CD4-positive, alpha-beta T cell treated with Interleukin-6 at 100 ng/mL for 8 hours (primary cell): ENCODE results near the gene FAM217A.

Source experiments
- DNase-seq: peaks from one replicate; pipeline ENCODE4 v3.0.0-alpha.2; 2020; ENCODE audit warnings: mixed read lengths, low spot score

The FAM217A gene

DNA sequence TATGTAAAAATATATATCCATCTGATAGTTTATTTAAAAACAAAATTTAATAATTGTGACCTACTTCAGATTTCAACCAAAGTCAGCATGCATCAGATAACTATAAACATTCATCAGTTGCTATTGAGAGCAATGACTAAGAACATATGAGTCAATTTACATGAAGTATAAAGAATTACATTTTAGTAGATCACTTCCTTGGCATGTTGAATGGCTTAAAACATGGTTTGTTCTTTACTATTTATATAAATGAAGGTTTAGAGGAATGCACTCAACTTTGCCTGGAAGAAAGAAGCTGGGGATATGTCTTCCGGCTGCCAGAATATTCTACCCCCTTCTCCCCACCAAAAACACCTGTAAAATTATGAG is 6.4 kb upstream of the FAM217A start:
- DNase-seq = no peak

- no peak for DNase-seq
Measured at GRCh38 chr6:4084444-4085331, 5.8 kb upstream of the FAM217A start.

- DNase-seq = no peak
Measured at GRCh38 chr6:4074478-4075235, 4.3 kb downstream of the FAM217A start.

DNA sequence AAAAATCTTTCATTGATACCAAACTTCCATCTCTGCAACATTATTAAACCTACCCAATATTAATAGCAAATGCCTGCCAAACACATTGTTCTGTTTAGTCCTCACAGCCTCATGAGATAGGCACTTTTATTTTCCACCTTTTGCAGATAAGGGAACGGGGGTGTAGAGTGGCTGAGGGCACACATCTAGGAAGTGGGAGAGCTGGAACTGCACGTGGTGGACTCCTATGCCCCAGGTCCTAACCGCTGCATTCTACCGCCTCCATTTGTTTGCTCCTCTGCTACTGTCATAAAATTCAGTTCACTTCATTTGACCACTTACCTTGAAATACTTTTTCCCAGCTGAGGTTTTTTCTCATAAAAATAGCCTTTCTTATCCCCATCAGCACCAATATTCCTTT is 7.6 kb downstream of the FAM217A start:
- DNase-seq = no peak

DNA sequence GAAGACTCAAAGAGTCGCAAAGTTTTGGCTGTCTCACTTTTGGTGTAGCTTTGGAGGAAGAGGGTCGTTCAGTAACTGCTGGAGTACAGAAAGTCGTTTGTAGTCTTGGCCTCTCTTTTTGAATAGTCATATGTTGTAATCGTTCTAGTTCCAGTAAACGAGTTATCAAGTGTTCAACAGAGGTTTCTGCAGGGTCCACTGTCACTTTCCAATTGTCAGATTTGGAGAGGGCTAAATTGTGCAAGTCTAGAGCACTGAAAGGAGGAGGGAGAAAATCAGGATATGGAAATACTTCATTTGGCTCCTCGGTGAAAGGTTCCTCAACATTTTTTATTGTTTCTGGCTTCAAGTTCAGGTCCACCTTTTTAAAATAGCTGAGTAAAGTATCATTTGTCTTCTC is 9.7 kb downstream of the FAM217A start:
- no peak for DNase-seq

DNA sequence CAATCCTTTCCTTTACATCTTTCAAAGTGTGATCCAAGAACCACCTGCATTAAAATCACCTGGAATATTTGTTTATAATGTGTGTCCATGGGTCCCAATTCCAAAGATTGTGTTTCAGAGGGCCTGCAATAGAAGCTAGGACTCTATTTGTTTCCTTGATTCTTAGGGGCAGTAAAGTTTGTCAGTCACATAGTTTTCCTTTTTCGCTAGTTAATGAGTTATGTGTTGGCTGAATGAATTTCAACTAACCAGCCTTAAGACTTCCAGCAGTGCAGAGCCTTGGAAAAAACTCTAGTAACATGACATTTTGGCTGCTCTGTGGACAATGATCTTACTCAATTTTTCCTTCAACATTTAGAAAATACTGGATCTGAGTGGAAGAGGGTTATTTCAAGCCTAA is 11.3 kb downstream of the FAM217A start:
- no peak for DNase-seq

DNA sequence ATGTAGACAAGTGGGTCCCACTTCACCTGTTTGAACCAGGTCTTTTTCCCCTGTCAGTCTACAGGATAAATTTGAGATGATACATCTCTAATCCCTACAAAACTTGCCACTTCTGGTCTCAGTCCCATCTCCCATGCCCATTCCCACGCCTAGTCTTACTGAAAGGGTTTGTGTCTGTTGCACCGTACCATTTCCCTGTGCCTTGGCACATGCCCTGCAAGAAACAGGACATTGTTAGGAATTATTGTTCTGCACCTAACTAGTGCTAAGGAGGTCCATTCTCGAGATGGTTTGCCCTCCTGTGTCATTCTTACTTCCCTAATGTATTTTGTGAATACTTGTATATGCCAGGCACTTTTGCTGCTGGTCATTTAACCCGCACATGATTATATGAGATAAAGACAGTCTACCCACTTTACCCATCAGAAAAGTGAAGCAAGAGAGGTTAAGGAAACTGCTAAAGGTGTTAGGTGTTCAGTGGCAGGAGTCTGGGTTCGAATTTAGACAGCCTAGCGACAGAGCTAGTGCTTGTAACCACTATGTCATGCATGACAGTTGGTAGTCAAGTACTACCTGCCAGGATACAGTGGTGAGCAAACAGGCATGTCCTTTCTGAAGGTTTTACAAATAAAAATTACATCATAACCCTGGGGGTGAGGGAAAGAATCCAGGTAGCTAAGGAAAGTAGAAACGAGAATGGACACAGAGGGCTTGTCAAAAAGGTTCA is 12.7 kb downstream of the FAM217A start:
- DNase-seq = no peak

DNA sequence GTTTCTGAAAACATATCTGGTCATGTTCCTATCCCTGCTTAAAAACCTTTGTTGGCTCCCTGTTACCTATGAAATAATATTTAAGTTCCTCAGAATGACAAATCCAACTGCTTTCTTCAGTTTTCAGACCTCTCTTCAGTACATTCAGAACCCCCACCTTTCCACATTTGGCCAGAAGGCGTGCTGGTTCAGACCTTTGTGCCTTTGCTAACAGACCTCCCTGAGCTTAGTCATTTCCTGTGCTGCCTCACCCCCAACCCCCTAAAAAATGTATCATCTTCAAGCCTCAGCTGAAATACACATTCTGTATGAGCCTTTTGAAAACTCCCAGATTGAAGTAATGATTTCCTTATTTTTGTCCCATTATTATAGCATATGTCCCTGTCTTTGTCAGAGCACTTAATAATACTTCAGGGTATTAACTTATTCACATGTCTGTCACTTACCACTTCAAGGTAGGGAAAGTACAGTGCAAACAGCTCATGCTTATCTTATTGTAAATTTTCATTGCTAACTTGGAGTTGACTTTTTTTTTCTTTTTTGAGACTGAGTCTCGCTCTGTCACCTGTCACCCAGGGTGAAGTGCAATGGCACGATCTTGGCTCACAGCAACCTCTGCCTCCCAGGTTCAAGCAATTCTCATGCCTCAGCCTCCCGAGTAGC is 19.7 kb downstream of the FAM217A start:
- DNase-seq = peak; percentile 36

- DNase-seq = no peak
Measured at GRCh38 chr6:4057036-4057435, 21.9 kb downstream of the FAM217A start.

DNA sequence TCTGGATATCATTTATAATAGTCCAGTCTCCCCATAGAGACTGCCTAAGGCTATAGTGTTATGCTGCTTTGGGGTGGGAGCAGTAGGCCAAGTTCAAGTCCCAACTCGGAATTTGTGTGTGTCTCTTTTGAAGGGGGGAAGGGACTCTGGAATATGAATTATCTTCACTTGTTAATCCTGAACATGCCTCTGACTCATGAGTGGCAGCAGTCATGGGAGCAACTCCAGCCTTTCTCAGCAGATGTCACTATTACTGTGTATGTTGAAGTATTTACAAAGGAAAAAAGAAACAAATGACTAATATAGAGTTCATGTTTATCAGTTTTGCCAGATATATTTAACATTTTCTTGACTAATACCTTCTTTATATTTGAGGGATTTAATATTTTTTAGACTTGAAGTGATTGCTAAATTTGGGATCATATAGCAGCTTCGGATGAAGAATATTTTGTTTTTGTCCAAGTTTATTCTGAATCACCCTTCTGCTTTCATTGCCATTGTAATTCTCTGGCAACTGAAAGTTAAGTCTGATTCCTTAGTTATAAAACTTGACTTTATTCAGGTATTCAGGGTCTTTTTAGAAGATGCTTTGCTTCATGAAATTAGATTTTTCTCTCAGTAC is 23.4 kb downstream of the FAM217A start:
- no peak for DNase-seq

DNA sequence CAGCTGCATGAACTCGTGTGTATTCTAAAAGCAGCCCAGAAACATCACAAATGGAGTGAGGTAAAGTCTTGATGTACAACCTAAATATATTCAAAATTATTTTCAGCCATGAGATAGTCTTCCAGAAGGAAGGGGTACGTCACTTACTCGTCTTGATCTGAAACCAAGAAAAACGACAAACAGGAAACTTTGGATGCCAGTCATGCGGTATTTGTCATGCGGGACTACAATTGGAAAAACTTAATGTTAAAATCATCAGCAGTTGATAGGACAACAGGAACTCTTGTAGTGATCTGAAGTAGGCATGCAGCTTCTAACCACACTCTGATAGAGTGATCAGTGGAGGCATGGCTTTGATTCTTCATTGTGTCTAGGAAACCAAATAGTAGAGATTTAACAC is 29.7 kb downstream of the FAM217A start:
- DNase-seq = no peak

- DNase-seq = no peak
Measured at GRCh38 chr6:4041480-4041879, 37.5 kb downstream of the FAM217A start.

DNA sequence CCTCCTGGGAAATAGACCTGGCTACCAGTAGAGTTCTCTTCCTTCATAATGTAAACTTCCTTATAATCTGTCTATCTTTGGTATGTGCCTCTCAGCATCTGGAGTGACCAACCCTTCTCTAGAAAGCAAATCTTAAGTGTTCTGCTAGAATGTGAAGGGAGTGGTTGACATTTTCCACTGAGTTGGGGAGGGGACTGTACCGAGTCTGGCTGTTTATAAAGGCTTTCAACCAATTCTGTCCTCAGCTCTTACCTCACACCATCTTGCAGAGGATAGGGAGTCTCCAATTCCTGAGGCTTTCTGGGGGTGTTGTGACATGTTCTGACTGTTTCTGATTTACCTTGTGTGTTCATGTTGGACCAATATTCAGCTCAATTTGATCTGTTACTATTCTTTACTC is 39.6 kb downstream of the FAM217A start:
- DNase-seq = no peak

DNA sequence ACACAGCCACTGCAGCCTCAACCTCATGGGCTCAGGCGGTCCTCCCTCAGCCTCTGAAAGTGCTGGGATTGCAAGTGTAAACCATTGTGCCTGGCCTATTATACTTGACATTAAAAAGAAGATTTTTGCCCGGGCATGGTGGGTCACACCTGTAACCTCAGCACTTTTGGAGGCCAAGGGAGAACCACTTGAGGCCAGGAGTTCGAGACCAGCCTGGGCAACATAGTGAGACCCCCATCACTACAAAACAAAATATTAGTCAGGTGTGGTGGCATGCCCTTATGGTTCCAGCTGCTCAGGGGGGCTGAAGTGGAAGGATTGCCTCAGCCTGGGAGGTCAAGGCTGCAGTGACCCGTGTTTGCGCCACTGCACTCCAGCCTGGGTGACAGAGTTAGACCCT is 42.4 kb downstream of the FAM217A start:
- no peak for DNase-seq

DNA sequence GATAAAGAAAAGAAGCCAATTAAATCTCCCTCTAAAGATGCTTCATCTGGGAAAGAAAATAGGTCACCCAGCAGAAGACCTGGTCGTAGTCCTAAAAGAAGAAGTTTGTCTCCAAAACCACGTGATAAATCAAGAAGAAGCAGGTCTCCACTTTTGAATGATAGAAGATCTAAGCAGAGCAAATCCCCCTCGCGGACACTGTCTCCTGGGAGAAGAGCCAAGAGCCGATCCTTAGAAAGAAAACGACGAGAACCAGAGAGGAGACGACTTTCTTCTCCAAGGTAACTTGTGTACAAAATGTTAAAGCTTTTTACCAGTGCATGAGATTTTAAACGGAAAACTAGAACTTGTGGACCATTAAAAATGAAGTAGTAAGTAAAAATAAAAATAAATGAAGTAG is 46.5 kb downstream of the FAM217A start:
- DNase-seq = no peak

GRCh38 chr6:4031442-4031841 is 47.5 kb downstream of the FAM217A start:
- no peak for DNase-seq

- peak; percentile 13 for DNase-seq
Measured at GRCh38 chr6:4030669-4031068, 48.3 kb downstream of the FAM217A start.

GRCh38 chr6:4029687-4030086 is 49.2 kb downstream of the FAM217A start:
- DNase-seq = no peak

- no peak for DNase-seq
Measured at GRCh38 chr6:4028051-4028450, 50.9 kb downstream of the FAM217A start.

DNA sequence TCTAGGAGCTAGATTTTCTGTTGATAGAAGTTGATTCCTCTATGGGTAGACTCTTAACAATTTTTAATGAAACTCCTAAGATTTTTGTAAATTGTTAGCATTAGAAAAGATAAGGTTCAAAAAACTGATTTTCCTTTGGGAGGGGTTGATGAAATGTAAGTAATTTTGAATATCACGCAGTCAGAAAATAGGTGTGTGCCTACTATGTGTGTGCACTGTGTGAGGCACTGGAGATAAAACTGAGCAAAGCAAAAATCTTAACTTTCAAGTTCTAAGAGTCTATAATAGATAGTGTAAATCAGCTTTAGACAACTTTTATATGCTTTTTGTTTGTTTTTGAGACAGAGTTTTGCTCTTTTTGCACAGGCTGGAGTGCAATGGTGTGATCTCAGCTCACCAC is 53.3 kb downstream of the FAM217A start:
- no peak for DNase-seq

- no peak for DNase-seq
Measured at GRCh38 chr6:4023240-4023639, 55.7 kb downstream of the FAM217A start.
